ENCODE results near the gene SPAG17. TPM values are rescaled to one million over a fixed set of nuclear protein-coding genes. Genes with fewer than 3 reads are reported as not detected.

The SPAG17 gene
- total RNA-seq, result 1.2 TPM

- no peak for FAIRE-seq
- peak in 1 of 2 donors; percentile 20 for DNase-seq (ENCODE audit: low spot score in 2 of 2)
Observed at GRCh38 chr1:118185084-118185832, at the start of gene SPAG17. Gene SPAG17, minus strand, starts transcription at chr1:118185228. Its CDS starts 71 bp downstream, at chr1:118185157.

- DNase-seq (ENCODE audit: low spot score in 2 of 2) (no peak), FAIRE-seq (no peak)
Observed at GRCh38 chr1:118225471-118225870, 40.4 kb upstream of the SPAG17 start.

DNA sequence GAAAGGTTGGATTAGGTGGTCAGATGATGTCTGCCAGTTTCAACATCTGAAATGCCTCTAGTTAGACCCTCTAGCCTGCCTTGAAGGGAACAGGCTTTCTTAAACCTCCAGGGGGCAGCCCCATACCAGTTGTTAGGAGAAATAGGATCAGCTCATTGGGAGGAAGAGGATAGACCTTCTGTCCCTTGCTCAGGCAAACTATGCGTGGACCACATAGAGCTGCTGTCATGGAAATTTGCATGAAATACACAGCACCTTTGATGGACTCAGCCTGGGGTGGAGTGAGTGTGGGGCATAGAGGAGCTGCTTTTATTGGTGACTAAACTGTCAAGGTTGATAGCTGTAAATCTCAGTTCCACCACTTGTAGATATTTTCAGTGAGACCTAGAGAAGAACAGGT lies 38.4 kb upstream of the SPAG17 start:
- no peak for DNase-seq (ENCODE audit: low spot score in 2 of 2)
- FAIRE-seq, result no peak

GRCh38 chr1:118219438-118219837 lies 34.4 kb upstream of the SPAG17 start:
- FAIRE-seq, result no peak
- no peak for DNase-seq (ENCODE audit: low spot score in 2 of 2)

DNA sequence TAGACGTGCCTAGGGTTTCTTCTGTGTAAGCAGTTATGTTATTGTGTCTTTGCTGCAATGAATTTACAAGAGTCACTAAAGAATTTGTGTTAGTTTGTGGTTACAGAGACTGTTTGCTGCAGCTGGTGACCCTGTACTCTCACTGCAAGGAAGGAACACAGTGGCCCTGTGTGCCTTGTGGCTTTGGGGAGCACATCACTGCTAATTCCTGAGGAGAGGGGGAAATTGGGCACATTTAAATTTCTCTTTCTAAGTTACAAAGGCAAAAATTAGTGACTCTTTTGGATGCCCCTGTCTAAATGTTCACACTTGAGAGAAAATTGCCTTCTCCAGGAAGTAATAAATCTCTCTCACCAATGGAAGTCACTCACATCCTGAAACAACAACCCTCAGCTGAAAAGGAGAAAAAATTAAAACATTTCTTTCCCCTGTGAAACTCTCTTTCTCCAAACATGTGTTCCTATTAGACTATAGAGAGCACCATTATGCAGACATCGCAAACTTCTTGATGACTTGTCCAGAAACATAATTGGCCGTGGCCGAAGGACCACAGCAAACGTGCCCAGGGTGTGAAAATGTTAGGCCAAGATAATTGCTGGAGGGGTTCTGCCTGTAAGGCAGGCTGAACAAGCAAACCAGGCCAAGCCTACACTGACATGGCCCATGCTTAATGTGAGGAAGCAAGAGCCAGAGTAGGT lies 32.3 kb upstream of the SPAG17 start:
- FAIRE-seq, result no peak
- DNase-seq (ENCODE audit: low spot score in 2 of 2), result no peak

DNA sequence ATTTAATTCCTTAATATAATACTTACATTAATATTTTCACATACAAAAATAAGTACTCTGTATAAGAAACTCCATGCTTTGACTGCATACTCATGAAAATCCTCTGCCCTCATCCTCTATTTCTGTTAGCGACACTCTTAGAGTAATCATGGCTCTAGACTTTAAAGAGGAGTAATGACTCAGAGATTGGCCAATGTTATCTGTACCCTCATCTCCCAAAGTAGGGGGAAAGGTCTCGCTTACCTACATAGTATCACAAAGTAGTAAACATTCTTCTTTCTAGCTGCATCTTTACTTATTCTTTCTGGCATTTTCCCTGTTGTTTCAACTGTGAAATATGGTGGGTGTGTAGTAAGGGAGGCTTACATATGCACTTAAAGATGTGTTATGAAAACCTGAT lies 29.8 kb upstream of the SPAG17 start:
- no peak for FAIRE-seq
- DNase-seq (ENCODE audit: low spot score in 2 of 2), result no peak

GRCh38 chr1:118210723-118211110 lies 25.7 kb upstream of the SPAG17 start:
- DNase-seq (ENCODE audit: low spot score in 2 of 2), result no peak
- no peak for FAIRE-seq

- no peak for DNase-seq (ENCODE audit: low spot score in 2 of 2)
- FAIRE-seq, result no peak
Observed at GRCh38 chr1:118210051-118210722, 25.2 kb upstream of the SPAG17 start.

DNA sequence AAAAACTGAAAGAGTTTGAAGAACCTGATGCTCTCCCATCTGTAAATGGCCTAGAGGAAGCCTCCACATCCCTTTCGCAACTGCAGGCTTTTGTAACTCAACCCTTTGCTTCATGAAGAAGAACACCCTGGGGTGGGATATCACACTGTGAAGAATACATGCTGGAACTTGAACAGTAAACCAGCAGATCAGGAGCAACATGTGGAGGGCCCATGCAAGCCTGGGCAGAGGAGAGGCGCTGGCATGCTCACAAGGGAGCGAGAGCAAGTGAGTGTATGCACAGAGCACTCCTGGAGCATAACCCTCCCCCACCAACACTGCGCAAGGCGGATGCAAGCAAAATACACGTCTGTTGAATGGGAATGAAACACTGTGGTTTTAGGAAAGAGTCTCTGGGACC lies 24.6 kb upstream of the SPAG17 start:
- DNase-seq (ENCODE audit: low spot score in 2 of 2), result no peak
- no peak for FAIRE-seq

DNA sequence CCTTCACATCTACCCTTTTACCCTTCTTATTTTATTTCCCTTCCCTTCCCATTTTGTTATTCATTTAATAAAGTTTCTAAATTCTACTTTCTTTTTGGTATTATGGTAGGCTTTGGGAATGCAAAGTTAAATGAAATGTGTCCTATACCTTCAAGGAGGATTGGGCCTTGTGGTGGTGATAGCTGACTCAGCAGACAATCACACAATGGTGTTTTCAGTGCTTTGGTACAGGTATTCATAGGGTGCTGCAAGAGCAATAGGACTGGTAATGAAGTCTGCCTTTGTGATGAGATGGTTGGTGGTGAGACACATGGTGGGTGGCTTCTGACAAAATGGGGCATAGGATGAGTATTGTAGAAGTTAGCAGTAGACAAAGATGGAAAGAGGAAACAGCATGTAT lies 21.9 kb upstream of the SPAG17 start:
- FAIRE-seq (no peak), DNase-seq (ENCODE audit: low spot score in 2 of 2) (no peak)

DNA sequence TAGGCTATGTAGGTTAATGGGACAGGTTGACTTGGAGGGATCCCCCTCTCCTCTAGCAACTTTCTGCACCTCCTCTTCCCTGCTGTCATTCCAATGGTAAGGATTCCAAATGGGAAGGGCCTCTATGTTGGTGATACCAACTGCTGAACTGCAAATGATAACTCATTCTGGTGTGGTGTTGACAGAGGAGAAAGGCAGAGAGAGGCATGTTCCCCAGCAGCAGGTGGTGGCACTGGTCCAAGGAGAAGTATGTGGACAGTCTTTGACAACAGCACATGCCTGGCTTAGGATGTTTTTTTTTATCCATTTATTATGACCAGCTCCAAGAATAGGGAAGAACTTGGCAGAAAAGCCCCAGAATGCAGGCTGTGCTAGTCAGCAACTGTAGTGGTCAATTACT lies 19.6 kb upstream of the SPAG17 start:
- FAIRE-seq (no peak), DNase-seq (ENCODE audit: low spot score in 2 of 2) (no peak)

GRCh38 chr1:118204105-118204504 lies 19.1 kb upstream of the SPAG17 start:
- DNase-seq (ENCODE audit: low spot score in 2 of 2), result no peak
- no peak for FAIRE-seq

- no peak for DNase-seq (ENCODE audit: low spot score in 2 of 2)
- FAIRE-seq, result no peak
Observed at GRCh38 chr1:118202076-118202608, 17.1 kb upstream of the SPAG17 start.

- no peak for FAIRE-seq
Observed at GRCh38 chr1:118201524-118201923, 16.5 kb upstream of the SPAG17 start.

DNA sequence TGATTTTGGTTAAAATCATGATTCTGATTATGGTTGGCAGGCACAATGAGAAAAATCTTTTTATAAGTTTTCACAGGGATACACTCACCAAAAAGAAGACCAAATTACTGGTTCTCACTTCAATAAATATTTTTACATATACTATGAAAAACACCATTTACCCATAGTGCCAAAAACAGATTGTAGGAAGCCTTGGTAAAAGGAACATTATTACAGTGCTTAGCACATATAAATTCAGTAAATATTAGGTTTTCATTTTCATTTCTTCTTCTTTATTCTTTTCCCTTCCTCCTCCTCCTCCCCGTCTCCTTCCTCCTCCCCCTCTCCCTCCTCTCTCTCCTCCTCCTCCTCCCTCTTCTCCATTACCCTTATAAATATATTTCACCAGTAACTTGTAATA lies 15.8 kb upstream of the SPAG17 start:
- FAIRE-seq (no peak), DNase-seq (ENCODE audit: low spot score in 2 of 2) (no peak)

More at GRCh38 chr1:118201524-118201923, 16.5 kb upstream of the SPAG17 start:
- no peak for DNase-seq (ENCODE audit: low spot score in 2 of 2)

DNA sequence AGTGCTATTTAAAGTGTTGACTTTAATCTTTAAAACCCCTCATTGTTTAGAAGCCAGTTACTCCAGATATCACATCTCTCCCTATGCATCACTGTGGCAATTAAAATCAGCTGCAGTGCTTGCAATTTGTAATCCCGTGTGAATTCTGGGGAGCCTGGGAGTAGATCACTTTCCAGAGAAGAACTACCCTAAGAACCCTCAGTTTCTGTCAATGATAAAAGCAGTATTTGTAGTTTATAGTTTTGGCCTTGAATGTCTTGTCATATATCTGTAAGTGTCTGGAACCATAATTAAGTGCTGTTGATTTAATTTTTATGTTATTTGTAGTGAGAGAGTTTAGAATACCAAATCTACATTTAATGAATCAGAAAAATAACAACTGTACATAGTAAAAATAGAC lies 5.5 kb upstream of the SPAG17 start:
- FAIRE-seq (no peak), DNase-seq (ENCODE audit: low spot score in 2 of 2) (no peak)

DNA sequence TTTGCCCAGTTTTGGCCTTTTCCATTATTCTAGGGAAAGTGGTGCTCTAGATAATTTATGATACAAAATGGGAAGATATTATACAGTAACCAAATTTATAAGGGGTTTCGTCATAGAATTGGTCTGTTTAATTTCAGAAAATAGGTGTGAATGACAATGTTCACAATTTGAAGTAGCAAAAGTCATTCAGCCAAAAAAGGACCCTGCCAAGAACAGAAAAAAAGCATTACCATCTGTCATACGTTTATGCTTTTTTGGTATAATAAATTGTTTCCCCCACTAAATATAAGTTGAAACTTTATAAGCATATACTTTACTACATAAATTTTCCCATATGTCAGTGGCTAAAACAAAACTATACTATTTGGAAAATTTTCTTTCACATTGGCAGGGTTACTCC lies 4.5 kb upstream of the SPAG17 start:
- no peak for FAIRE-seq
- DNase-seq (ENCODE audit: low spot score in 2 of 2), result no peak

GRCh38 chr1:118188411-118188810 lies 3.4 kb upstream of the SPAG17 start:
- FAIRE-seq (no peak), DNase-seq (ENCODE audit: low spot score in 2 of 2) (no peak)

DNA sequence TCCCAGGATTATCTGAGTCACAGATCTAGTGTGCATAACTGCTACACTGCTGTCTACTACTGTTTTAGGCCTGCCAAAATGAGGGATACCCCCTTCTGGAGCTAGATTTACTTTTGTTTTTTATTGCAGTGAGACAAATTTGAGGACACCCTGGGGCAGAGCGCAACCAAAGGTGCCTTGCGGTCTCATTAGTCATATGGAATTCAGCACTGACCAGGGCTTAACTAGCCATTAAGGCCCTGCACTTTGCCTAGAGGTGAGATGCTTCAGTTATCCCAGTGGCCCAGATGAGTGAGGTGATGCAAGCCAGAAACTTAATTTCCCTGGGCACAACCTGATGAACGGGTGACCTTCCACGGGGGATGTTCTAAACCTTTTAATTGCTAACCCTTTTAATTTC lies 998 bp upstream of the SPAG17 start:
- DNase-seq (ENCODE audit: low spot score in 2 of 2) (no peak), FAIRE-seq (no peak)

DNA sequence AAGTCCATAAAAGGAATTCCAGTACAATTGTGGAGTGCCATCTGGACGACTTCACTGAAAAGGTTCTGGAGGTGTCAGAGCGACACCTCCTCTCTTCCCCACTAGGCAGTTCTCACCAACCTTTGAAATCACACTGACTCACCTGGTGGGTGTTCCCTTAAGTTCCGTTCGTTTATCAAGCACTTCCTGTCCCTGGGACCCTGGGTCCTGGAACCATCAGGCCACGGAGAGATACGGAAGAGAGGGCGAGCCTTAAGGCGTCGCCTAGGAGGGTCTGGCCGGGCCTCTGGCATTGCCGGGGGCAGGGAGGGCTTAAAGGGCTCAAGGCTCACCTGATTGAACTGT lies 317 bp downstream of the SPAG17 start:
- DNase-seq (ENCODE audit: low spot score in 2 of 2), result no peak
- FAIRE-seq, result no peak

DNA sequence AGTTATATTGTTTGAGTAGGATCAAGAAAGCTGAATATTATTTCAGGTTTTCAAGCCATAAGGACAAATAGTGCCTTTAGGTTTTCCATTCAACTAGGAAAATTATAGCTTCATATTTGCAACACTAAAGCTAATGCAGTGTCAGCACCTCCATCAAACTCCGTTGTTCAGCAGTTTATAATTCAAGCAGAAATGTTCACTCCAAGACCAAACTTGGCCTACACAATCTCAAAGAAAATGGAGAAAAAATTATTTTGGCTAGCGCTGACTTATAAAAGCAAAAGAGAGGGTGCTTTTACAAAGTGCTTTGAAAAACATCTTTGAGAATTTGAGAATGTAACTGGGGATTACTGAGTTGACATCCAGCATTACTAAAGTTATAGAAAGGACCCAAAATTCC lies 1.4 kb downstream of the SPAG17 start:
- DNase-seq (ENCODE audit: low spot score in 2 of 2) (no peak), FAIRE-seq (no peak)

Data from frontal cortex (tissue), 4 donors.